ENCODE data around the gene AIPL1. TPM values are rescaled to one million over a fixed set of nuclear protein-coding genes. Genes with fewer than 3 reads are reported as not detected.

The AIPL1 gene
- total RNA-seq, 4 donors from 2014 or later = not detected

DNA sequence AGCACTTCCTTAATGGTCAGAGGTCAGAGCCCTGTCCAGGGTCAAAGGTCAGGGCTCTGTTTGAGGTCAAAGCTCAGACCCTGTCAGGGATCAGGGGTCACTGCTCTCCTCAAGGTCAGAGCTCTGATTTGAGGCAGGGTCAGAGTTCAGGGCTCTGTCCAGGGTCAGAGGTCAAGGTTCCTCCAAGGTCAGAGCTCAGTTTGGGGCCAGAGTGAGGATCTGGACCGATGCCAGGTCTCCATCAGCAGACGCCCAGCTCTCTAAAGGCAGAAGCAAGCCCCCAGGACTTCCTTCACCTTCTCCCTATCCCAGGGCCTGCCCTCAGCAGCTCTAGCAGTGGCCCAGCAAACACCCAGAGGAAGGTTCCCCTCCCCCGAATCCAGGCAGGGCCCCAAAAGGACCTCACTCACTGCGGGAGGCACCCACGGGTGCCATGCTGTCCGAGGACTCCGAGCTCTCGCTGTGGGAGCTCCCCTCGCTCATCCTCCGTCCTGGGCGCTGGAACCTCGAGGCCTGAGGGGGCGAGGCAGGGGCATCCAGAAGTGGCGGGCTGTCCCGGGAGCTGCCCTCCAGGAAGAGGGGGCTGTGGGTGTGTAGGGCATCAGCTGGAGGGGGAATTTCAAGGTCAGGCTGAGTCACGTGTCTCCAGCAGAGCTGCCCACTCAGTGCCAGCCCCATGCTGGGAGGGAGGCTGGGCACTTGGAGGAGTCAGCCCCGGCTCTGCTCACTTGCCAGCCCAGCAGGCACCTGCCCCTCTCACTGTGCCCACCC, 36.0 kb upstream of the AIPL1 start:
- H3K27me3 ChIP-seq = no peaks in the 10 kb centered on the region
- no peak for DNase-seq (ENCODE audit: low spot score in 2 of 2)
- H3K9me3 ChIP-seq = no peaks in the 10 kb centered on the region
- H3K4me3 ChIP-seq = no peak overlapping the region
- H3K4me1 ChIP-seq = peaks cover 19% of the 10 kb centered on the region
- H3K27ac ChIP-seq = no peak overlapping the region
- TF ChIP-seq POLR2A (IDR thresholded peaks at IDR 0.05) (no peak), POLR2AphosphoS5 (IDR thresholded peaks at IDR 0.05) (no peak), EP300 (IDR thresholded peaks at IDR 0.05) (no peak)
- TF ChIP-seq, protein P1, sequence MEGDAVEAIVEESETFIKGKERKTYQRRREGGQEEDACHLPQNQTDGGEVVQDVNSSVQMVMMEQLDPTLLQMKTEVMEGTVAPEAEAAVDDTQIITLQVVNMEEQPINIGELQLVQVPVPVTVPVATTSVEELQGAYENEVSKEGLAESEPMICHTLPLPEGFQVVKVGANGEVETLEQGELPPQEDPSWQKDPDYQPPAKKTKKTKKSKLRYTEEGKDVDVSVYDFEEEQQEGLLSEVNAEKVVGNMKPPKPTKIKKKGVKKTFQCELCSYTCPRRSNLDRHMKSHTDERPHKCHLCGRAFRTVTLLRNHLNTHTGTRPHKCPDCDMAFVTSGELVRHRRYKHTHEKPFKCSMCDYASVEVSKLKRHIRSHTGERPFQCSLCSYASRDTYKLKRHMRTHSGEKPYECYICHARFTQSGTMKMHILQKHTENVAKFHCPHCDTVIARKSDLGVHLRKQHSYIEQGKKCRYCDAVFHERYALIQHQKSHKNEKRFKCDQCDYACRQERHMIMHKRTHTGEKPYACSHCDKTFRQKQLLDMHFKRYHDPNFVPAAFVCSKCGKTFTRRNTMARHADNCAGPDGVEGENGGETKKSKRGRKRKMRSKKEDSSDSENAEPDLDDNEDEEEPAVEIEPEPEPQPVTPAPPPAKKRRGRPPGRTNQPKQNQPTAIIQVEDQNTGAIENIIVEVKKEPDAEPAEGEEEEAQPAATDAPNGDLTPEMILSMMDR (IDR thresholded peaks at IDR 0.05) = no peak
- peaks cover 11% of the 10 kb centered on the region for H3K36me3 ChIP-seq
- 50% methylated on average over 2 of the region's 17 CpGs for WGBS

GRCh38 chr17:6470146-6470718, 35.3 kb upstream of the AIPL1 start:
- Histone ChIP-seq H3K9me3 (no peaks in the 10 kb centered on the region), H3K27me3 (no peaks in the 10 kb centered on the region), H3K27ac (no peak overlapping the region), H3K4me3 (no peak overlapping the region), H3K36me3 (peaks cover 11% of the 10 kb centered on the region), H3K4me1 (peaks cover 14% of the 10 kb centered on the region)
- TF ChIP-seq POLR2A (IDR thresholded peaks at IDR 0.05) (no peak), EP300 (IDR thresholded peaks at IDR 0.05) (no peak), POLR2AphosphoS5 (IDR thresholded peaks at IDR 0.05) (no peak)
- TF ChIP-seq, protein P1 (IDR thresholded peaks at IDR 0.05) = no peak
- DNase-seq (ENCODE audit: low spot score in 2 of 2) = no peak
- WGBS = 94% methylated on average over 13 of the region's 24 CpGs

DNA sequence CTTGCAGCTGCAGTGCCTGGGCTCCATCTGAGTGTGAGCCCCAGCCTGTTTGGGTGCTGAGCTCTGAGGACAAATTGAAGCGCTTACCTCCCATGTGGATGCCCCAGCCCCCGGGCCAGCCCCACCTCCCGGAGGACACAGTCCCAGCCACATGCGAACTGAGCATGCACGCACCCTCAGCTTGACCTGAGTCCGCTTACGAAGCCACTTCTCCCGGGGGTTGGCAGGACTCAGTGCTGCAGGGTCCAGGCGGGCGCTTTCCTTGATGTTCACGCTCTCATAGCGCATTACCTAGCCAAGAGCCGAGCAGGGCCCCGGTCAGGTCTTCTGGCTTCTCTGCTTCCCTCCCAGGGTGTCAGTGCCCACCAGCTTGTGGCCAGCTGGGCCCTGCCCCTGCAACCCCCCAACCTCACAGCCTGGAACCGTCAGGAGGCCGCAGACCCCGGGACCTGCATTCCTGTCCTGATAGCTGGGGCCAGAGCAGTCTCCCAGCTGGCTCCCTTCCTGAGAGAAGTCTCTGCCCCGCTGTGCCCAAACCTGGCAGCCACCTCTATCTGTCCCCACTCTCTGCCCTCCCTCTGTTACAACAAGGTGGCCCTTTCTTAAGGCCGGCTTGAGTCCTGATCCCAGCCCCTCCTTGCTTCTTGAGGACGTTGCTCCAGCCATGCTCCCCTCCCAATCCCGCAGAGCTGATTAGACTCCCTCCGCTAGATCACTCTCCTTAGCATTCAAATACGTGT, 33.3 kb upstream of the AIPL1 start:
- 92% methylated on average over 23 of the region's 23 CpGs for WGBS
- no peak for TF ChIP-seq POLR2AphosphoS5 (IDR thresholded peaks at IDR 0.05)
- TF ChIP-seq, protein P1 (IDR thresholded peaks at IDR 0.05) = no peak
- no peak for TF ChIP-seq EP300 (IDR thresholded peaks at IDR 0.05)
- no peak for TF ChIP-seq POLR2A (IDR thresholded peaks at IDR 0.05)

GRCh38 chr17:6467567-6467966, 32.6 kb upstream of the AIPL1 start:
- H3K9me3 ChIP-seq = no peaks in the 10 kb centered on the region
- no peaks in the 10 kb centered on the region for H3K27me3 ChIP-seq
- no peak overlapping the region for H3K27ac ChIP-seq
- WGBS = 88% methylated on average over 1 of the region's 1 CpG
- H3K4me3 ChIP-seq = no peak overlapping the region
- no peaks in the 10 kb centered on the region for H3K4me1 ChIP-seq
- H3K36me3 ChIP-seq = peaks cover 30% of the 10 kb centered on the region
- no peak for DNase-seq (ENCODE audit: low spot score in 2 of 2)
- TF ChIP-seq POLR2AphosphoS5 (IDR thresholded peaks at IDR 0.05) (no peak), EP300 (IDR thresholded peaks at IDR 0.05) (no peak), POLR2A (IDR thresholded peaks at IDR 0.05) (no peak)
- TF ChIP-seq, protein P1 (IDR thresholded peaks at IDR 0.05) = no peak

More for the DNA sequence above, 33.3 kb upstream of the AIPL1 start:
- Histone ChIP-seq H3K9me3 (no peaks in the 10 kb centered on the region), H3K36me3 (peaks cover 25% of the 10 kb centered on the region), H3K27ac (no peak overlapping the region), H3K27me3 (no peaks in the 10 kb centered on the region), H3K4me3 (no peak overlapping the region), H3K4me1 (peaks cover 4% of the 10 kb centered on the region)
- no peak for DNase-seq (ENCODE audit: low spot score in 2 of 2)
